Measurements from ENCODE around the gene OR2T35.

Gene OR2T35

GRCh38 chr1:248622570-248623001 lies 22.5 kb downstream of the OR2T35 start:
- H3K27me3 ChIP-seq (ENCODE audit: control insufficient read depth, insufficient read depth, low read length): no peaks in the 10 kb centered on the region
- H3K4me1 ChIP-seq (ENCODE audit: control insufficient read depth, insufficient read depth, low read length): no peaks in the 10 kb centered on the region
- no peak overlapping the region for H3K27ac ChIP-seq (ENCODE audit: low read depth, low read length)
- H3K9ac ChIP-seq (ENCODE audit: low read depth, low read length): no peak overlapping the region
- peaks cover 92% of the 10 kb centered on the region for H3K9me3 ChIP-seq (ENCODE audit: control insufficient read depth, insufficient read depth, low read length)
- no peaks in the 10 kb centered on the region for H3K36me3 ChIP-seq (ENCODE audit: control insufficient read depth, insufficient read depth, low read length)
- no peak overlapping the region for H3K4me3 ChIP-seq (ENCODE audit: low read depth, low read length)

- no peak overlapping the region for H3K9ac ChIP-seq (ENCODE audit: low read depth, low read length)
- peaks cover 91% of the 10 kb centered on the region for H3K9me3 ChIP-seq (ENCODE audit: control insufficient read depth, insufficient read depth, low read length)
- no peak overlapping the region for H3K27ac ChIP-seq (ENCODE audit: low read depth, low read length)
- H3K4me3 ChIP-seq (ENCODE audit: low read depth, low read length): no peak overlapping the region
- H3K36me3 ChIP-seq (ENCODE audit: control insufficient read depth, insufficient read depth, low read length): no peaks in the 10 kb centered on the region
- no peaks in the 10 kb centered on the region for H3K4me1 ChIP-seq (ENCODE audit: control insufficient read depth, insufficient read depth, low read length)
- H3K27me3 ChIP-seq (ENCODE audit: control insufficient read depth, insufficient read depth, low read length): no peaks in the 10 kb centered on the region
These were observed 23.3 kb downstream of the OR2T35 start for GRCh38 chr1:248621770-248622169.

- peaks cover 91% of the 10 kb centered on the region for H3K9me3 ChIP-seq (ENCODE audit: control insufficient read depth, insufficient read depth, low read length)
- no peak overlapping the region for H3K27ac ChIP-seq (ENCODE audit: low read depth, low read length)
- H3K4me1 ChIP-seq (ENCODE audit: control insufficient read depth, insufficient read depth, low read length): no peaks in the 10 kb centered on the region
- no peak overlapping the region for H3K4me3 ChIP-seq (ENCODE audit: low read depth, low read length)
- no peak overlapping the region for H3K9ac ChIP-seq (ENCODE audit: low read depth, low read length)
- H3K36me3 ChIP-seq (ENCODE audit: control insufficient read depth, insufficient read depth, low read length): no peaks in the 10 kb centered on the region
- no peaks in the 10 kb centered on the region for H3K27me3 ChIP-seq (ENCODE audit: control insufficient read depth, insufficient read depth, low read length)
These were observed 26.2 kb downstream of the OR2T35 start for GRCh38 chr1:248618878-248619277.

- Histone ChIP-seq H3K9me3 (ENCODE audit: control insufficient read depth, insufficient read depth, low read length) (peaks cover 91% of the 10 kb centered on the region), H3K9ac (ENCODE audit: low read depth, low read length) (no peak overlapping the region), H3K4me1 (ENCODE audit: control insufficient read depth, insufficient read depth, low read length) (no peaks in the 10 kb centered on the region), H3K27me3 (ENCODE audit: control insufficient read depth, insufficient read depth, low read length) (no peaks in the 10 kb centered on the region), H3K27ac (ENCODE audit: low read depth, low read length) (no peak overlapping the region), H3K4me3 (ENCODE audit: low read depth, low read length) (no peak overlapping the region), H3K36me3 (ENCODE audit: control insufficient read depth, insufficient read depth, low read length) (no peaks in the 10 kb centered on the region)
These were observed 27.0 kb downstream of the OR2T35 start for GRCh38 chr1:248618119-248618518.

- H3K4me3 ChIP-seq (ENCODE audit: low read depth, low read length): no peak overlapping the region
- peaks cover 91% of the 10 kb centered on the region for H3K9me3 ChIP-seq (ENCODE audit: control insufficient read depth, insufficient read depth, low read length)
- H3K4me1 ChIP-seq (ENCODE audit: control insufficient read depth, insufficient read depth, low read length): no peaks in the 10 kb centered on the region
- no peak overlapping the region for H3K9ac ChIP-seq (ENCODE audit: low read depth, low read length)
- H3K27ac ChIP-seq (ENCODE audit: low read depth, low read length): no peak overlapping the region
- H3K36me3 ChIP-seq (ENCODE audit: control insufficient read depth, insufficient read depth, low read length): no peaks in the 10 kb centered on the region
- no peaks in the 10 kb centered on the region for H3K27me3 ChIP-seq (ENCODE audit: control insufficient read depth, insufficient read depth, low read length)
These were observed 31.3 kb downstream of the OR2T35 start for GRCh38 chr1:248613742-248614141.

- Histone ChIP-seq H3K9me3 (ENCODE audit: control insufficient read depth, insufficient read depth, low read length) (peaks cover 91% of the 10 kb centered on the region), H3K36me3 (ENCODE audit: control insufficient read depth, insufficient read depth, low read length) (no peaks in the 10 kb centered on the region), H3K4me3 (ENCODE audit: low read depth, low read length) (no peak overlapping the region), H3K4me1 (ENCODE audit: control insufficient read depth, insufficient read depth, low read length) (no peaks in the 10 kb centered on the region), H3K27ac (ENCODE audit: low read depth, low read length) (no peak overlapping the region), H3K27me3 (ENCODE audit: control insufficient read depth, insufficient read depth, low read length) (no peaks in the 10 kb centered on the region), H3K9ac (ENCODE audit: low read depth, low read length) (no peak overlapping the region)
These were observed 33.1 kb downstream of the OR2T35 start for GRCh38 chr1:248611883-248612414.

GRCh38 chr1:248610301-248610700 lies 34.8 kb downstream of the OR2T35 start:
- Histone ChIP-seq H3K36me3 (ENCODE audit: control insufficient read depth, insufficient read depth, low read length) (no peaks in the 10 kb centered on the region), H3K9me3 (ENCODE audit: control insufficient read depth, insufficient read depth, low read length) (peaks cover 92% of the 10 kb centered on the region)

GRCh38 chr1:248599396-248599795 lies 45.7 kb downstream of the OR2T35 start:
- Histone ChIP-seq H3K27ac (ENCODE audit: low read depth, low read length) (no peak overlapping the region), H3K4me1 (ENCODE audit: control insufficient read depth, insufficient read depth, low read length) (no peaks in the 10 kb centered on the region), H3K4me3 (ENCODE audit: low read depth, low read length) (no peak overlapping the region), H3K9me3 (ENCODE audit: control insufficient read depth, insufficient read depth, low read length) (peaks cover 84% of the 10 kb centered on the region), H3K27me3 (ENCODE audit: control insufficient read depth, insufficient read depth, low read length) (no peaks in the 10 kb centered on the region), H3K9ac (ENCODE audit: low read depth, low read length) (no peak overlapping the region), H3K36me3 (ENCODE audit: control insufficient read depth, insufficient read depth, low read length) (no peaks in the 10 kb centered on the region)

More at GRCh38 chr1:248610301-248610700, 34.8 kb downstream of the OR2T35 start:
- Histone ChIP-seq H3K27ac (ENCODE audit: low read depth, low read length) (no peak overlapping the region), H3K4me1 (ENCODE audit: control insufficient read depth, insufficient read depth, low read length) (no peaks in the 10 kb centered on the region), H3K9ac (ENCODE audit: low read depth, low read length) (no peak overlapping the region), H3K27me3 (ENCODE audit: control insufficient read depth, insufficient read depth, low read length) (no peaks in the 10 kb centered on the region), H3K4me3 (ENCODE audit: low read depth, low read length) (no peak overlapping the region)

GRCh38 chr1:248597589-248597988 lies 47.5 kb downstream of the OR2T35 start, which contains the start of gene OR2T10:
Gene OR2T10 (minus strand): TSS chr1:248597700. CDS start chr1:248593768, 3,932 bp downstream.
- H3K36me3 ChIP-seq (ENCODE audit: control insufficient read depth, insufficient read depth, low read length): no peaks in the 10 kb centered on the region
- H3K4me1 ChIP-seq (ENCODE audit: control insufficient read depth, insufficient read depth, low read length): no peaks in the 10 kb centered on the region
- H3K9ac ChIP-seq (ENCODE audit: low read depth, low read length): no peak within 1 kb of the TSS
- peaks cover 85% of the 10 kb centered on the region for H3K9me3 ChIP-seq (ENCODE audit: control insufficient read depth, insufficient read depth, low read length)
- no peak within 1 kb of the TSS for H3K4me3 ChIP-seq (ENCODE audit: low read depth, low read length)
- no peaks in the 10 kb centered on the region for H3K27me3 ChIP-seq (ENCODE audit: control insufficient read depth, insufficient read depth, low read length)
- H3K27ac ChIP-seq (ENCODE audit: low read depth, low read length): no peak within 1 kb of the TSS

GRCh38 chr1:248596615-248597014 lies 48.5 kb downstream of the OR2T35 start:
- Histone ChIP-seq H3K27me3 (ENCODE audit: control insufficient read depth, insufficient read depth, low read length) (no peaks in the 10 kb centered on the region), H3K4me3 (ENCODE audit: low read depth, low read length) (no peak overlapping the region), H3K27ac (ENCODE audit: low read depth, low read length) (no peak overlapping the region), H3K9me3 (ENCODE audit: control insufficient read depth, insufficient read depth, low read length) (peaks cover 85% of the 10 kb centered on the region), H3K9ac (ENCODE audit: low read depth, low read length) (no peak overlapping the region), H3K4me1 (ENCODE audit: control insufficient read depth, insufficient read depth, low read length) (no peaks in the 10 kb centered on the region), H3K36me3 (ENCODE audit: control insufficient read depth, insufficient read depth, low read length) (no peaks in the 10 kb centered on the region)

GRCh38 chr1:248593226-248593625 lies 51.9 kb downstream of the OR2T35 start:
- Histone ChIP-seq H3K9me3 (ENCODE audit: control insufficient read depth, insufficient read depth, low read length) (peaks cover 94% of the 10 kb centered on the region), H3K27ac (ENCODE audit: low read depth, low read length) (no peak overlapping the region), H3K9ac (ENCODE audit: low read depth, low read length) (no peak overlapping the region), H3K27me3 (ENCODE audit: control insufficient read depth, insufficient read depth, low read length) (no peaks in the 10 kb centered on the region), H3K36me3 (ENCODE audit: control insufficient read depth, insufficient read depth, low read length) (no peaks in the 10 kb centered on the region), H3K4me1 (ENCODE audit: control insufficient read depth, insufficient read depth, low read length) (no peaks in the 10 kb centered on the region), H3K4me3 (ENCODE audit: low read depth, low read length) (no peak overlapping the region)

Measured in HUES48 (cell line).